ENCODE results near the gene ZFP62.

Gene ZFP62

GRCh38 chr5:180810210-180810958, 50.7 kb downstream of the ZFP62 start:
- peak; percentile 91 to 93 (median 92) for DNase-seq (ENCODE audit: low read depth in 3 of 3)

- peak; percentile 59 to 80 (median 78) for DNase-seq (ENCODE audit: low read depth in 3 of 3)
Measured at GRCh38 chr5:180809403-180810209, 51.5 kb downstream of the ZFP62 start.

GRCh38 chr5:180808461-180809000, 52.5 kb downstream of the ZFP62 start:
- no peak for DNase-seq (ENCODE audit: low read depth in 3 of 3)

- DNase-seq (ENCODE audit: low read depth in 3 of 3): no peak
Measured at GRCh38 chr5:180807654-180808414, 53.2 kb downstream of the ZFP62 start.

- no peak for DNase-seq (ENCODE audit: low read depth in 3 of 3)
Measured at GRCh38 chr5:180807046-180807445, 54.0 kb downstream of the ZFP62 start.

GRCh38 chr5:180806351-180807011, 54.6 kb downstream of the ZFP62 start:
- DNase-seq (ENCODE audit: low read depth in 3 of 3): no peak

GRCh38 chr5:180804129-180804618, 56.9 kb downstream of the ZFP62 start:
- DNase-seq (ENCODE audit: low read depth in 3 of 3): peak in 1 of 3 donors; percentile 25

GRCh38 chr5:180803181-180804128, 57.6 kb downstream of the ZFP62 start:
- DNase-seq (ENCODE audit: low read depth in 3 of 3): peak; percentile 77 to 87 (median 86)

- DNase-seq (ENCODE audit: low read depth in 3 of 3): peak; percentile 47 to 90 (median 54)
Measured at GRCh38 chr5:180802325-180803180, 58.5 kb downstream of the ZFP62 start, which contains the start of gene MGAT1. MGAT1 (minus strand) TSS chr5:180802806; CDS start chr5:180792971, 9,835 bp downstream.

- no peak for DNase-seq (ENCODE audit: low read depth in 3 of 3)
Measured at GRCh38 chr5:180801596-180802324, 59.3 kb downstream of the ZFP62 start.

- DNase-seq (ENCODE audit: low read depth in 3 of 3): no peak
Measured at GRCh38 chr5:180799902-180800801, 60.9 kb downstream of the ZFP62 start.

- DNase-seq (ENCODE audit: low read depth in 3 of 3): no peak
Measured at GRCh38 chr5:180799194-180799593, 61.9 kb downstream of the ZFP62 start.

GRCh38 chr5:180798193-180798592, 62.9 kb downstream of the ZFP62 start:
- DNase-seq (ENCODE audit: low read depth in 3 of 3): no peak

Measured in stimulated activated CD4-positive, alpha-beta T cell treated with anti-CD3 and anti-CD28 coated beads, TNF-alpha, amount 100 ng/mL, for 48 hours (primary cell).